Suprapubic skin (tissue), 4 donors: ENCODE results near the gene ZNF433. TPM values are rescaled to one million over a fixed set of nuclear protein-coding genes. Genes with fewer than 3 reads are reported as not detected.
"Not testable (repeated sequence)": the region's sequence is repeated elsewhere in the genome, so short reads cannot be mapped to it uniquely, and the experiment has no call there.

Experiments used
- DNase-seq, 2 donors: peaks; one replicate each; pipeline ENCODE4 v3.0.0-alpha.2; 2019; ENCODE audit warnings: low spot score in 2 of 2
- H3K27ac ChIP-seq: fragments of 200-600 bp; sonication (generic); one replicate; pipeline ENCODE4 v1.5.1; 2019
- H3K27me3 ChIP-seq: fragments of 200-600 bp; sonication (generic); one replicate; pipeline ENCODE4 v1.5.1; 2019
- H3K36me3 ChIP-seq: fragments of 200-600 bp; sonication (generic); one replicate; pipeline ENCODE4 v1.5.1; 2019
- H3K4me1 ChIP-seq: fragments of 200-600 bp; sonication (generic); one replicate; pipeline ENCODE4 v1.5.1; 2019
- H3K4me3 ChIP-seq: fragments of 200-600 bp; sonication (generic); one replicate; pipeline ENCODE4 v1.5.1; 2019; ENCODE audit warnings: mild to moderate bottlenecking
- H3K9me3 ChIP-seq: fragments of 200-600 bp; sonication (generic); one replicate; pipeline ENCODE4 v1.5.1; 2019
- CTCF ChIP-seq, 2 donors: fragments of 200-600 bp in 1 of 2; fragments of 450-650 bp in 1 of 2; sonication (generic) in 1 of 2; IDR thresholded peaks; one replicate each; pipeline ENCODE4 v1.5.1; 2016 to 2019; ENCODE audit warnings: antibody characterized with exemption in 2 of 2, mild to moderate bottlenecking in 1 of 2, moderate library complexity in 1 of 2
- EP300 ChIP-seq: sonication (generic); formaldehyde crosslinking; IDR thresholded peaks from one replicate; pipeline ENCODE4 v1.6.1; 2017; ENCODE audit warnings: antibody characterized with exemption
- POLR2A ChIP-seq, 2 donors: fragments of 450-650 bp; IDR thresholded peaks; one replicate each; pipeline ENCODE4 v1.6.1; 2017; ENCODE audit warnings: antibody characterized with exemption in 2 of 2, mild to moderate bottlenecking in 2 of 2, moderate library complexity in 2 of 2
- POLR2AphosphoS5 ChIP-seq, 3 donors: sonication (generic); formaldehyde crosslinking; IDR thresholded peaks; one replicate each; pipeline ENCODE4 v1.6.1; 2017; ENCODE audit warnings: antibody characterized with exemption in 3 of 3
- WGBS: methylation state at CpG from one replicate; pipeline ENCODE4 v1.1.5; 2018; 5-methylcytosine and 5-hydroxymethylcytosine counted together
- total RNA-seq, 4 donors: library from RNA; depleted of rRNA; stranded (reverse); fragments of >200 nt; gene quantifications; one replicate each; pipeline ENCODE4 v1.1.0, GENCODE V29; 2016

Gene ZNF433
- 10 to 100 TPM in 3 of 4 donors, 1 to 10 TPM in 1; 6.1 to 22.6 (median 10.4) TPM for total RNA-seq

GRCh38 chr19:12035220-12036172 is at the start of gene ZNF433:
TSS of gene ZNF433 (minus strand) at chr19:12035679. CDS start at chr19:12035539, 140 bp downstream.
- TF ChIP-seq CTCF (IDR thresholded peaks at IDR 0.05): no peak
- TF ChIP-seq POLR2AphosphoS5 (IDR thresholded peaks at IDR 0.05): peak in 1 of 3 donors; percentile 47
- Histone ChIP-seq H3K4me1 (peaks cover 16% of the 10 kb centered on the region), H3K27ac (peak within 1 kb of the TSS; percentile 88), H3K36me3 (no peaks in the 10 kb centered on the region), H3K9me3 (no peaks in the 10 kb centered on the region), H3K4me3 (peak within 1 kb of the TSS; percentile 83), H3K27me3 (no peaks in the 10 kb centered on the region)
- peak; percentile 97 to 98 for DNase-seq
- WGBS: under 1% methylated on average over 48 of the region's 68 CpGs

- H3K9me3 ChIP-seq: peaks cover 16% of the 10 kb centered on the region
- not testable (repeated sequence) for H3K27me3 ChIP-seq, H3K27ac ChIP-seq, H3K36me3 ChIP-seq, H3K4me1 ChIP-seq, H3K4me3 ChIP-seq, DNase-seq
- WGBS: 90% methylated on average over 6 of the region's 6 CpGs
Observed at GRCh38 chr19:12083336-12083735, 47.9 kb upstream of the ZNF433 start.

- no peaks in the 10 kb centered on the region for H3K4me1 ChIP-seq
- no peak overlapping the region for H3K27ac ChIP-seq
- H3K36me3 ChIP-seq: peaks cover 46% of the 10 kb centered on the region
- no peak overlapping the region for H3K4me3 ChIP-seq
- peaks cover 74% of the 10 kb centered on the region for H3K9me3 ChIP-seq
- no peak for DNase-seq
- WGBS: 100% methylated on average over 3 of the region's 3 CpGs
- TF ChIP-seq POLR2AphosphoS5 (IDR thresholded peaks at IDR 0.05): no peak
- no peak for TF ChIP-seq CTCF (IDR thresholded peaks at IDR 0.05)
- TF ChIP-seq EP300: no peak
- no peak for TF ChIP-seq POLR2A (IDR thresholded peaks at IDR 0.05)
- no peaks in the 10 kb centered on the region for H3K27me3 ChIP-seq
Observed at GRCh38 chr19:12077375-12077774, 41.9 kb upstream of the ZNF433 start.

GRCh38 chr19:12076331-12076730 is 40.9 kb upstream of the ZNF433 start:
- not testable (repeated sequence) for DNase-seq, H3K27me3 ChIP-seq, H3K4me3 ChIP-seq, H3K27ac ChIP-seq, H3K4me1 ChIP-seq
- 98% methylated on average over 3 of the region's 3 CpGs for WGBS
- Histone ChIP-seq H3K9me3 (peaks cover 82% of the 10 kb centered on the region), H3K36me3 (peaks cover 49% of the 10 kb centered on the region)

- Histone ChIP-seq H3K9me3 (peaks cover 88% of the 10 kb centered on the region), H3K27ac (no peak overlapping the region), H3K4me1 (no peaks in the 10 kb centered on the region), H3K36me3 (peaks cover 49% of the 10 kb centered on the region), H3K27me3 (no peaks in the 10 kb centered on the region), H3K4me3 (no peak overlapping the region)
- WGBS: 90% methylated on average over 3 of the region's 3 CpGs
- no peak for DNase-seq
- no peak for TF ChIP-seq EP300
- TF ChIP-seq POLR2A (IDR thresholded peaks at IDR 0.05): no peak
- TF ChIP-seq CTCF (IDR thresholded peaks at IDR 0.05): no peak
- no peak for TF ChIP-seq POLR2AphosphoS5 (IDR thresholded peaks at IDR 0.05)
Observed at GRCh38 chr19:12075538-12076139, 40.2 kb upstream of the ZNF433 start.
